ENCODE measurements around the gene HINT3. TPM values are rescaled to one million over a fixed set of nuclear protein-coding genes. Genes with fewer than 3 reads are reported as not detected.

The HINT3 gene
- total RNA-seq, 4 donors from 2014 or later: 19.8 to 27.8 (median 21.2) TPM

- H3K9me3 ChIP-seq: no peaks in the 10 kb centered on the region
- no peak for DNase-seq (ENCODE audit: low spot score in 2 of 2)
- no peak overlapping the region for H3K4me3 ChIP-seq
- peaks cover 0 to 32% (median 0%) of the 10 kb centered on the region in 4 donors for H3K4me1 ChIP-seq
- no peaks in the 10 kb centered on the region for H3K27me3 ChIP-seq
- no peaks in the 10 kb centered on the region for H3K36me3 ChIP-seq
- no peak overlapping the region for H3K27ac ChIP-seq
- TF ChIP-seq POLR2A (IDR thresholded peaks at IDR 0.05): no peak
- no peak for TF ChIP-seq CTCF (IDR thresholded peaks at IDR 0.05)
- no peak for TF ChIP-seq EP300 (IDR thresholded peaks at IDR 0.05)
Observed at GRCh38 chr6:125988280-125988679, 31.7 kb downstream of the HINT3 start.

GRCh38 chr6:125989631-125990030 is 33.1 kb downstream of the HINT3 start:
- 59 to 70% methylated on average over 3 of the region's 3 CpGs for WGBS, 2 donors
- Histone ChIP-seq H3K36me3 (no peaks in the 10 kb centered on the region), H3K27me3 (no peaks in the 10 kb centered on the region), H3K27ac (no peak overlapping the region), H3K4me3 (no peak overlapping the region), H3K9me3 (no peaks in the 10 kb centered on the region), H3K4me1 (peaks cover 0 to 32% (median 0%) of the 10 kb centered on the region in 4 donors)
- TF ChIP-seq POLR2A (IDR thresholded peaks at IDR 0.05) (no peak), CTCF (IDR thresholded peaks at IDR 0.05) (no peak), EP300 (IDR thresholded peaks at IDR 0.05) (no peak)
- no peak for DNase-seq (ENCODE audit: low spot score in 2 of 2)

- no peak for TF ChIP-seq CTCF (IDR thresholded peaks at IDR 0.05)
- TF ChIP-seq POLR2A (IDR thresholded peaks at IDR 0.05): no peak
- TF ChIP-seq EP300 (IDR thresholded peaks at IDR 0.05): no peak
- no peaks in the 10 kb centered on the region for H3K9me3 ChIP-seq
- DNase-seq (ENCODE audit: low spot score in 2 of 2): no peak
- no peaks in the 10 kb centered on the region for H3K36me3 ChIP-seq
- 45 to 79% methylated on average over 1 of the region's 1 CpG for WGBS, 2 donors
- no peak overlapping the region for H3K4me3 ChIP-seq
- no peak overlapping the region for H3K27ac ChIP-seq
- no peaks in the 10 kb centered on the region for H3K27me3 ChIP-seq
- peaks cover 0 to 32% (median 2%) of the 10 kb centered on the region in 4 donors for H3K4me1 ChIP-seq
Observed at GRCh38 chr6:125991653-125992052, 35.1 kb downstream of the HINT3 start.

- no peak for TF ChIP-seq CTCF (IDR thresholded peaks at IDR 0.05)
- TF ChIP-seq POLR2A (IDR thresholded peaks at IDR 0.05): no peak
- no peak for TF ChIP-seq EP300 (IDR thresholded peaks at IDR 0.05)
- DNase-seq (ENCODE audit: low spot score in 2 of 2): no peak
- Histone ChIP-seq H3K27ac (no peak overlapping the region), H3K4me3 (no peak overlapping the region), H3K27me3 (no peaks in the 10 kb centered on the region), H3K36me3 (peaks cover 0 to 7% (median 0%) of the 10 kb centered on the region in 3 donors), H3K4me1 (peaks cover 0 to 11% (median 2%) of the 10 kb centered on the region in 4 donors), H3K9me3 (no peaks in the 10 kb centered on the region)
- 57 to 59% methylated on average over 5 of the region's 5 CpGs for WGBS, 2 donors
Observed at GRCh38 chr6:125994670-125995488, 38.3 kb downstream of the HINT3 start.

- Histone ChIP-seq H3K27me3 (no peaks in the 10 kb centered on the region), H3K36me3 (peaks cover 0 to 14% (median 0%) of the 10 kb centered on the region in 3 donors), H3K27ac (no peak overlapping the region), H3K4me3 (no peak overlapping the region), H3K9me3 (no peaks in the 10 kb centered on the region), H3K4me1 (peaks cover 0 to 9% (median 2%) of the 10 kb centered on the region in 4 donors)
- 10 to 12% methylated on average over 8 of the region's 8 CpGs for WGBS, 2 donors
- DNase-seq (ENCODE audit: low spot score in 2 of 2): no peak
- TF ChIP-seq CTCF (IDR thresholded peaks at IDR 0.05) (peak; percentile 70 to 96 (median 92)), EP300 (IDR thresholded peaks at IDR 0.05) (no peak)
Observed at GRCh38 chr6:125995972-125996580, 39.5 kb downstream of the HINT3 start.
